ENCODE measurements around the gene RIMS1.

RIMS1 gene

GRCh38 chr6:72132427-72132826 lies 246.1 kb downstream of the RIMS1 start:
- no peak for DNase-seq (ENCODE audit: extremely low spot score)
- CTCF ChIA-PET: interaction anchor here (0.7 kb wide), 1 partner anchor 47 kb away, joined by 3 read pairs; no protein-coding TSS in a partner anchor
- POLR2A ChIA-PET: no interaction called here
- no peak for TF ChIP-seq CTCF (IDR thresholded peaks at IDR 0.05; ENCODE audit: control extremely low read depth, extremely low read depth, low read depth, missing control alignments)

- ChIA-PET POLR2A (no interaction called here), CTCF (interaction anchor here (0.7 kb wide), 1 partner anchor 47 kb away, joined by 3 read pairs; no protein-coding TSS in a partner anchor)
- no peak for DNase-seq (ENCODE audit: extremely low spot score)
Observed at GRCh38 chr6:72132851-72133250, 246.5 kb downstream of the RIMS1 start.

GRCh38 chr6:72133324-72133723 lies 247.0 kb downstream of the RIMS1 start:
- ChIA-PET POLR2A (no interaction called here), CTCF (interaction anchor here (0.7 kb wide), 1 partner anchor 47 kb away, joined by 3 read pairs; no protein-coding TSS in a partner anchor)
- TF ChIP-seq CTCF (IDR thresholded peaks at IDR 0.05; ENCODE audit: control extremely low read depth, extremely low read depth, low read depth, missing control alignments): no peak
- DNase-seq (ENCODE audit: extremely low spot score): no peak

More at GRCh38 chr6:72132851-72133250, 246.5 kb downstream of the RIMS1 start:
- no peak for TF ChIP-seq CTCF (IDR thresholded peaks at IDR 0.05; ENCODE audit: control extremely low read depth, extremely low read depth, low read depth, missing control alignments)

- CTCF ChIA-PET: no interaction called here
- POLR2A ChIA-PET: no interaction called here
- no peak for DNase-seq (ENCODE audit: extremely low spot score)
- TF ChIP-seq CTCF (IDR thresholded peaks at IDR 0.05; ENCODE audit: control extremely low read depth, extremely low read depth, low read depth, missing control alignments): no peak
Observed at GRCh38 chr6:72140795-72141194, 254.4 kb downstream of the RIMS1 start.

GRCh38 chr6:72149715-72150114 lies 263.4 kb downstream of the RIMS1 start:
- ChIA-PET CTCF (interaction anchor here (1.7 kb wide), 1 partner anchor 23 kb away, joined by 4 read pairs; no protein-coding TSS in a partner anchor), POLR2A (no interaction called here)
- no peak for DNase-seq (ENCODE audit: extremely low spot score)
- no peak for TF ChIP-seq CTCF (IDR thresholded peaks at IDR 0.05; ENCODE audit: control extremely low read depth, extremely low read depth, low read depth, missing control alignments)

GRCh38 chr6:72151742-72152141 lies 265.4 kb downstream of the RIMS1 start:
- no peak for DNase-seq (ENCODE audit: extremely low spot score)
- ChIA-PET CTCF (interaction anchor here (1.6 kb wide), 1 partner anchor 14 kb away, joined by 6 read pairs; no protein-coding TSS in a partner anchor), POLR2A (no interaction called here)
- no peak for TF ChIP-seq CTCF (IDR thresholded peaks at IDR 0.05; ENCODE audit: control extremely low read depth, extremely low read depth, low read depth, missing control alignments)

- CTCF ChIA-PET: no interaction called here
- no peak for TF ChIP-seq CTCF (IDR thresholded peaks at IDR 0.05; ENCODE audit: control extremely low read depth, extremely low read depth, low read depth, missing control alignments)
- DNase-seq (ENCODE audit: extremely low spot score): no peak
- POLR2A ChIA-PET: no interaction called here
Observed at GRCh38 chr6:72175916-72176315, 289.6 kb downstream of the RIMS1 start.

Data from GM10248 (cell line).